HEK293 (cell line): ENCODE measurements around the gene B4GALT3.

ENCODE experiments used
- CTCF ChIA-PET: fragments of 350-600 bp; formaldehyde crosslinking; extraction: SDS; loops from one replicate; lab custom pipeline; 2021; ENCODE audit warnings: antibody characterized with exemption; lab: Yijun Ruan, JAX
- POLR2A ChIA-PET: fragments of 300-600 bp; formaldehyde crosslinking; extraction: SDS; loops from one replicate; lab custom pipeline; 2020; ENCODE audit warnings: antibody characterized with exemption, inconsistent platforms; lab: Yijun Ruan, JAX
- H3K27ac ChIP-seq: fragments of 200-500 bp; sonication (Bioruptor generic); 2 replicates; pipeline ENCODE4 v1.5.1; 2014; ENCODE audit warnings: low read depth, low read length, control low read depth, inconsistent platforms; ENCODE audit errors: extremely low read depth
- H3K36me3 ChIP-seq, 2 experiments: fragments of 200-500 bp in 1 of 2; sonication (Bioruptor generic) in 1 of 2; 1 replicate in 1 of 2; 2 replicates in 1 of 2; pipeline ENCODE4 v1.5.1; 2014 to 2017; ENCODE audit warnings: inconsistent platforms in 2 of 2, low read length in 2 of 2; ENCODE audit not compliant: control insufficient read depth in 2 of 2, insufficient read depth in 1 of 2
- H3K4me1 ChIP-seq: fragments of 200-500 bp; sonication (Bioruptor generic); 2 replicates; pipeline ENCODE4 v1.5.1; 2014; ENCODE audit warnings: mild to moderate bottlenecking, low read length, inconsistent platforms; ENCODE audit not compliant: control insufficient read depth, insufficient read depth
- H3K4me3 ChIP-seq: 2 replicates; pipeline ENCODE4 v1.5.1; 2011; ENCODE audit warnings: low read depth, mild to moderate bottlenecking, control low read depth, low read length, moderate library complexity
- H3K9me3 ChIP-seq: fragments of 200-500 bp; sonication (Bioruptor generic); 2 replicates; pipeline ENCODE4 v1.5.1; 2014; ENCODE audit warnings: low read depth, low read length, inconsistent platforms; ENCODE audit not compliant: control insufficient read depth, insufficient read depth
- OSR2 ChIP-seq: fragments of 450-650 bp; formaldehyde crosslinking; IDR thresholded peaks from 2 replicates; pipeline ENCODE4 v1.5.1; 2016; ENCODE audit warnings: missing biosample characterization, missing genetic modification characterization
- PRDM4 ChIP-seq: fragments of 450-650 bp; formaldehyde crosslinking; IDR thresholded peaks from 2 replicates; pipeline ENCODE4 v1.5.1; 2017; ENCODE audit warnings: missing biosample characterization, missing genetic modification characterization
- ZFHX2 ChIP-seq: fragments of 450-650 bp; formaldehyde crosslinking; conservative IDR thresholded peaks from 2 replicates; pipeline ENCODE4 v1.5.1; 2016; ENCODE audit warnings: missing biosample characterization, missing genetic modification characterization
- ZFP37 ChIP-seq: fragments of 450-650 bp; formaldehyde crosslinking; IDR thresholded peaks from 2 replicates; pipeline ENCODE4 v1.5.1; 2016; ENCODE audit warnings: missing biosample characterization, missing genetic modification characterization
- ZNF280D ChIP-seq: fragments of 450-650 bp; formaldehyde crosslinking; IDR thresholded peaks from 2 replicates; pipeline ENCODE4 v1.5.1; 2016; ENCODE audit warnings: missing biosample characterization, missing genetic modification characterization
- ZNF404 ChIP-seq: fragments of 450-650 bp; formaldehyde crosslinking; IDR thresholded peaks from 2 replicates; pipeline ENCODE4 v1.5.1; 2017; ENCODE audit warnings: missing biosample characterization, missing genetic modification characterization
- ZNF433 ChIP-seq: fragments of 450-650 bp; formaldehyde crosslinking; IDR thresholded peaks from 2 replicates; pipeline ENCODE4 v1.5.1; 2016; ENCODE audit warnings: missing biosample characterization, missing genetic modification characterization, low read depth
- ZNF449 ChIP-seq: fragments of 450-650 bp; formaldehyde crosslinking; IDR thresholded peaks from 2 replicates; pipeline ENCODE4 v1.5.1; 2017; ENCODE audit warnings: missing biosample characterization, mild to moderate bottlenecking, missing genetic modification characterization, moderate library complexity
- ZNF510 ChIP-seq: fragments of 450-650 bp; formaldehyde crosslinking; IDR thresholded peaks from 2 replicates; pipeline ENCODE4 v1.5.1; 2018; ENCODE audit warnings: mild to moderate bottlenecking, missing genetic modification characterization, missing biosample characterization; ENCODE audit not compliant: insufficient replicate concordance
- ZNF521 ChIP-seq: fragments of 450-650 bp; formaldehyde crosslinking; IDR thresholded peaks from 2 replicates; pipeline ENCODE4 v1.5.1; 2017; ENCODE audit warnings: missing biosample characterization, mild to moderate bottlenecking, missing genetic modification characterization
- ZNF585B ChIP-seq: fragments of 450-650 bp; formaldehyde crosslinking; IDR thresholded peaks from 2 replicates; pipeline ENCODE4 v1.5.1; 2016; ENCODE audit warnings: missing biosample characterization, missing genetic modification characterization
- ZNF623 ChIP-seq: fragments of 450-650 bp; formaldehyde crosslinking; IDR thresholded peaks from 2 replicates; pipeline ENCODE4 v1.5.1; 2016; ENCODE audit warnings: missing biosample characterization, missing genetic modification characterization
- ZNF677 ChIP-seq: fragments of 450-650 bp; IDR thresholded peaks from 2 replicates; pipeline ENCODE4 v1.5.0; 2018; ENCODE audit warnings: missing biosample characterization, mild to moderate bottlenecking, missing genetic modification characterization, moderate library complexity
- ZNF701 ChIP-seq: fragments of 450-650 bp; formaldehyde crosslinking; IDR thresholded peaks from 2 replicates; pipeline ENCODE4 v1.5.1; 2016; ENCODE audit warnings: missing biosample characterization, missing genetic modification characterization
- ZNF776 ChIP-seq: fragments of 450-650 bp; formaldehyde crosslinking; IDR thresholded peaks from 2 replicates; pipeline ENCODE4 v1.5.0; 2017; ENCODE audit warnings: missing biosample characterization, missing genetic modification characterization, borderline replicate concordance
- ZNF843 ChIP-seq: fragments of 450-650 bp; formaldehyde crosslinking; IDR thresholded peaks from 2 replicates; pipeline ENCODE4 v1.5.1; 2016; ENCODE audit warnings: missing biosample characterization, missing genetic modification characterization
- TF ChIP-seq, protein P1 (sequence below): fragments of 450-650 bp; formaldehyde crosslinking; IDR thresholded peaks from 2 replicates; pipeline ENCODE4 v1.5.1; 2016; ENCODE audit warnings: missing biosample characterization, missing genetic modification characterization
- TF ChIP-seq, protein P2 (sequence below): fragments of 450-650 bp; formaldehyde crosslinking; IDR thresholded peaks from 2 replicates; pipeline ENCODE4 v1.5.1; 2016; ENCODE audit warnings: missing biosample characterization, missing genetic modification characterization

B4GALT3 gene

DNA sequence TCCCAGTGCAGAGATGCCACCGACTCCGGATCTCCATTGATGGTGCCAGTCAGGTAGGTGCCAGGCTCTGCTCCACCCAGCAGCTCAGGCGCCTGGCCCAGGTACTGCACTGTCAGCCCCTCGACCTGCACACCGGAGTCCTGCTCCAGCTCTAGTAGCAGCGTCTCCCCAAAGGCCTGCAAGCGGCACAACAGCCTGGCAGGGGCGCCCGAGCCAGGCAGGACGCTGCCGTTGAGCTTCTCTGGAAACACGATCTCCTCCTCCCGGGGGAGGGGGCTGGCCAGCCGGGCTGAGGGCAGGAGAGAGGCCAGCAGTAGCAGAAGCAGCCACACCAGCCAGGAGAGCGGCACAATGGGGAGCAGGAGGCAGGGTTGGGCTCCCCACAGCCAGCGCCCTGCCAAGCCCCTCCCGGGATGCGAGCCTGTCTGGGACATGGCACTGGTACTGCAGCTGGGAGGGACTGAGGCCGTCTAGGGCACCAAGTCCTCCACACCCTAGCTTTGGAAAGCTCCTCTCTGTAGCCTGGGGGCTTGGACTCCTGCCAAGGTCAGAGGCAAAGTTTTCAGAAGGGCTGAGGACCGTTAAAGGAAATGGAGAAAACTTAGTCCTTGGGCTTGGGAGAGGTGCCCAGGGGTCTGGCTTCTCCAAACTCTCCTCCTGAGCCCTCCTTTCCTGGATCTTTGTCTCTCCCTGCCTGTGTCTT is 21.0 kb upstream of the B4GALT3 start (continued):
- TF ChIP-seq ZNF510 (no peak), PRDM4 (tag by site-specific recombination) (no peak), ZNF404 (tag by site-specific recombination) (no peak)
- TF ChIP-seq, all 188 proteins: peak for 17

GRCh38 chr1:161197560-161198193 is 20.4 kb upstream of the B4GALT3 start:
- Histone ChIP-seq H3K4me1 (peaks cover 9% of the 10 kb centered on the region; the same call in 1 of the 2 replicates), H3K9me3 (no peaks in the 10 kb centered on the region), H3K36me3 (no peaks in the 10 kb centered on the region)
- POLR2A ChIA-PET, result interaction anchor here (1.0 to 1.9 kb wide), 4 partner anchors 21 to 242 kb away, joined by 3 to 7 read pairs (median 4); partner anchors contain the start of gene TOMM40L
- TF ChIP-seq, protein P1, sequence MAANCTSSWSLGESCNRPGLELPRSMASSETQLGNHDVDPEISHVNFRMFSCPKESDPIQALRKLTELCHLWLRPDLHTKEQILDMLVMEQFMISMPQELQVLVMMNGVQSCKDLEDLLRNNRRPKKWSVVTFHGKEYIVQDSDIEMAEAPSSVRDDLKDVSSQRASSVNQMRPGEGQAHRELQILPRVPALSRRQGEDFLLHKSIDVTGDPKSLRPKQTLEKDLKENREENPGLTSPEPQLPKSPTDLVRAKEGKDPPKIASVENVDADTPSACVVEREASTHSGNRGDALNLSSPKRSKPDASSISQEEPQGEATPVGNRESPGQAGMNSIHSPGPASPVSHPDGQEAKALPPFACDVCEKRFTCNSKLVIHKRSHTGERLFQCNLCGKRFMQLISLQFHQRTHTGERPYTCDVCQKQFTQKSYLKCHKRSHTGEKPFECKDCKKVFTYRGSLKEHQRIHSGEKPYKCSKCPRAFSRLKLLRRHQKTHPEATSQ (tag by site-specific recombination), result no peak
- no peak for TF ChIP-seq ZNF677 (tag by site-specific recombination)
- TF ChIP-seq ZNF521 (tag by site-specific recombination), result no peak
- no peak for TF ChIP-seq ZNF449
- no peak for TF ChIP-seq ZNF623 (tag by site-specific recombination)
- no peak for TF ChIP-seq ZNF585B (tag by site-specific recombination)
- no peak for TF ChIP-seq ZFHX2
- TF ChIP-seq ZNF843 (tag by site-specific recombination), result no peak
- TF ChIP-seq ZNF280D (tag by site-specific recombination), result no peak
- no peak for TF ChIP-seq ZFP37 (tag by site-specific recombination)
- no peak for TF ChIP-seq OSR2 (tag by site-specific recombination)
- TF ChIP-seq ZNF776 (tag by site-specific recombination), result no peak
- no peak for TF ChIP-seq ZNF433 (tag by site-specific recombination)
- TF ChIP-seq ZNF701 (tag by site-specific recombination), result no peak
- TF ChIP-seq, protein P2, sequence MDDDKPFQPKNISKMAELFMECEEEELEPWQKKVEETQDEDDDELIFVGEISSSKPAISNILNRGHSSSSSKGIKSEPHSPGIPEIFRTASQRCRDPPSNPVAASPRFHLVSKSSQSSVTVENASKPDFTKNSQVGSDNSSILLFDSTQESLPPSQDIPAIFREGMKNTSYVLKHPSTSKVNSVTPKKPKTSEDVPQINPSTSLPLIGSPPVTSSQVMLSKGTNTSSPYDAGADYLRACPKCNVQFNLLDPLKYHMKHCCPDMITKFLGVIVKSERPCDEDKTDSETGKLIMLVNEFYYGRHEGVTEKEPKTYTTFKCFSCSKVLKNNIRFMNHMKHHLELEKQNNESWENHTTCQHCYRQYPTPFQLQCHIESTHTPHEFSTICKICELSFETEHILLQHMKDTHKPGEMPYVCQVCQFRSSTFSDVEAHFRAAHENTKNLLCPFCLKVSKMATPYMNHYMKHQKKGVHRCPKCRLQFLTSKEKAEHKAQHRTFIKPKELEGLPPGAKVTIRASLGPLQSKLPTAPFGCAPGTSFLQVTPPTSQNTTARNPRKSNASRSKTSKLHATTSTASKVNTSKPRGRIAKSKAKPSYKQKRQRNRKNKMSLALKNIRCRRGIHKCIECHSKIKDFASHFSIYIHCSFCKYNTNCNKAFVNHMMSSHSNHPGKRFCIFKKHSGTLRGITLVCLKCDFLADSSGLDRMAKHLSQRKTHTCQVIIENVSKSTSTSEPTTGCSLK (tag by site-specific recombination), result no peak
- TF ChIP-seq, all 188 proteins: peak for 0
- CTCF ChIA-PET, result interaction anchor here (1.0 to 1.9 kb wide), 4 partner anchors 13 to 184 kb away, joined by 3 to 14 read pairs (median 4); partner anchors contain the start of gene TOMM40L
- H3K4me3 ChIP-seq, result no peak overlapping the region
- H3K27ac ChIP-seq, result no peak overlapping the region
